PFSK-1 (cell line): ENCODE measurements around the gene TMEM169.

Experiments used
- POLR2AphosphoS5 ChIP-seq: IDR thresholded peaks from 2 replicates; pipeline ENCODE4 v1.6.1; 2012; ENCODE audit warnings: low read depth, mild to moderate bottlenecking, control low read depth, low read length, moderate library complexity
- REST ChIP-seq, 2 experiments: IDR thresholded peaks; 2 replicates each; pipeline versions ENCODE4 v1.6.1 to v1.8.0; 2011 to 2012; ENCODE audit warnings: low read depth in 2 of 2, low read length in 2 of 2, control low read depth in 1 of 2, inconsistent platforms in 1 of 2, mild to moderate bottlenecking in 1 of 2, moderate library complexity in 1 of 2; ENCODE audit not compliant: insufficient read depth in 1 of 2
- SIN3A ChIP-seq: IDR thresholded peaks from 2 replicates; pipeline ENCODE4 v1.6.1; 2012; ENCODE audit warnings: mild to moderate bottlenecking, low read length, moderate library complexity, borderline replicate concordance; ENCODE audit not compliant: insufficient read depth

GRCh38 chr2:216081487-216082116, at the start of gene TMEM169, which contains the start of gene PECR:
- TF ChIP-seq POLR2AphosphoS5 (peak; percentile 73), SIN3A (0 out of 2 replicates have a peak, but pooled peaks have one; percentile 19), REST (IDR thresholded peaks at IDR 0.05; ENCODE audit: insufficient read depth in 1 of 2, low read depth in 2 of 2, low read length in 2 of 2) (no peak)
